ENCODE results near the gene CCDC148. TPM values are rescaled to one million over a fixed set of nuclear protein-coding genes. Genes with fewer than 3 reads are reported as not detected.

The CCDC148 gene
- total RNA-seq, 1 donor from 2014 or later: not detected

DNA sequence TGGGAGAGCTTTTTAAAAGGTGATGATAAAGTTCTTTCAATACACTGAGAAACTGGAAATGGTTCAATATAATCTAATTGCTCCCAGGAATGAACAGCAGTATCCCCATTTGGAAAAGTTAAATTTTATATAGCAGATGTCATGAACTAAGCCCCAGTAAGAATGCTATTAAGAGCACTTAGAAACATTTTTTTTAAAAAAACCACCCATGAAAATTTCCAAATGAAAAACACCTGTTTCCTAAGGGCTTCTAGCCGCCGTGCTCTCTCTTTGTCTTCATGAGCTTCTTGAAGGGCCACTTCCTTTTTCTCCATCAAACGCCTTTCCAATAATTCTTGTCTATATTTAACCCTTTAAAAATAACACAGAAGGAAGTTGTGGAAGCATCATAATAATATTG lies 277.9 kb downstream of the CCDC148 start:
- no peaks in the 10 kb centered on the region for H3K36me3 Mint-ChIP-seq (ENCODE audit: low read depth)
- ATAC-seq (ENCODE audit: low read depth) (no peak), DNase-seq (no peak)
- peaks cover 2% of the 10 kb centered on the region for H3K4me1 Mint-ChIP-seq
- ChIA-PET CTCF (interaction anchor here (1.0 to 4.8 kb wide), 4 partner anchors 123 to 576 kb away, joined by 3 to 58 read pairs (median 14); no protein-coding TSS in a partner anchor), POLR2A (interaction anchor here (0.7 kb wide), 1 partner anchor 574 kb away, joined by 3 read pairs; no protein-coding TSS in a partner anchor)
- TF ChIP-seq, protein P1, sequence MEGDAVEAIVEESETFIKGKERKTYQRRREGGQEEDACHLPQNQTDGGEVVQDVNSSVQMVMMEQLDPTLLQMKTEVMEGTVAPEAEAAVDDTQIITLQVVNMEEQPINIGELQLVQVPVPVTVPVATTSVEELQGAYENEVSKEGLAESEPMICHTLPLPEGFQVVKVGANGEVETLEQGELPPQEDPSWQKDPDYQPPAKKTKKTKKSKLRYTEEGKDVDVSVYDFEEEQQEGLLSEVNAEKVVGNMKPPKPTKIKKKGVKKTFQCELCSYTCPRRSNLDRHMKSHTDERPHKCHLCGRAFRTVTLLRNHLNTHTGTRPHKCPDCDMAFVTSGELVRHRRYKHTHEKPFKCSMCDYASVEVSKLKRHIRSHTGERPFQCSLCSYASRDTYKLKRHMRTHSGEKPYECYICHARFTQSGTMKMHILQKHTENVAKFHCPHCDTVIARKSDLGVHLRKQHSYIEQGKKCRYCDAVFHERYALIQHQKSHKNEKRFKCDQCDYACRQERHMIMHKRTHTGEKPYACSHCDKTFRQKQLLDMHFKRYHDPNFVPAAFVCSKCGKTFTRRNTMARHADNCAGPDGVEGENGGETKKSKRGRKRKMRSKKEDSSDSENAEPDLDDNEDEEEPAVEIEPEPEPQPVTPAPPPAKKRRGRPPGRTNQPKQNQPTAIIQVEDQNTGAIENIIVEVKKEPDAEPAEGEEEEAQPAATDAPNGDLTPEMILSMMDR (IDR thresholded peaks at IDR 0.05): no peak
- no peak overlapping the region for H3K4me3 Mint-ChIP-seq
- H3K27ac Mint-ChIP-seq: no peak overlapping the region
- H3K27me3 Mint-ChIP-seq: peaks cover 16% of the 10 kb centered on the region
- H3K9me3 Mint-ChIP-seq: no peaks in the 10 kb centered on the region
- intact Hi-C loops (cut with micrococcal nuclease): loop anchor here (1.0 to 2.0 kb wide), 2 partner anchors 566 to 576 kb away; no protein-coding TSS in a partner anchor

DNA sequence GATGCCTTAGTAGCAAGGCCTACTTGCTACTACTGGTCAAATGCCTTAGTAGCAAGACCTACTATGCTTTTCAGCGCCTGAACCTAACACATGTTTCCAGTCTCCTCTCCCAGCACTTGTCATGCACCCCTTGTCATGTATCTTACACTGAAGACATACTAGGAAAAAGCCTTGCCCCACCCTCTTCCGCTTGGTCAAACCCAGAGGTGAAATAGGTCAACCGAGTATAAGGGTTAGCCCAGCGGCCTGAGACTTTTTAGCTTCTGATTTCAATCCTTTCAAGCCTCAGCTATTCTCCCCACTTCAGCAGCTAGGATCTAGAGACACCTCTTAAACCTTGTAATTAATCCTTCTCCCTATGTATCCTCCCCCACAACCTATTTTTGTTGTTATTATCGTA lies 281.6 kb downstream of the CCDC148 start:
- H3K9me3 Mint-ChIP-seq: no peaks in the 10 kb centered on the region
- CTCF ChIA-PET: no interaction called here

DNA sequence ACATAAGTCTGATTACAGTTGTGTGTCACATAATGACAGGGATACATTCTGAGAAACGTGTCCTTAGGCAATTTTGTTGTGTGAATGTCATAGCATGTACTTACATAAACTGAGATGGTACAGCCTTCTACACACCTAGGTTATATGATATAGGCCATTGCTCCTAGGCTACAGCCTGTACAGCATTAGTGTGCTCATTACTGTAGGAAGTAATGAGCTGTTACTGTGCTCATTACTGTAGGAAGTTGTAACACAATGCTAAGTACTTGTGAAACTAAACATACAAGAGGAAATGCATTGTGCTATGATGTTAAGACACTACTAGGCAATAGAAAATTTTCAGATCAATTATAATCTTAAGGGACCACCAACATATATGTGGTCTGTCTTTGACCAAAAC lies 282.1 kb downstream of the CCDC148 start:
- no peak overlapping the region for H3K4me3 Mint-ChIP-seq
- H3K36me3 Mint-ChIP-seq (ENCODE audit: low read depth): no peaks in the 10 kb centered on the region
- no peaks in the 10 kb centered on the region for H3K9me3 Mint-ChIP-seq
- ATAC-seq (ENCODE audit: low read depth) (no peak), DNase-seq (no peak)
- H3K27ac Mint-ChIP-seq: no peak overlapping the region
- ChIA-PET POLR2A (interaction anchor here (0.6 kb wide), 1 partner anchor 460 kb away, joined by 5 read pairs; no protein-coding TSS in a partner anchor), CTCF (no interaction called here)
- intact Hi-C loops (cut with micrococcal nuclease): no loop called here
- H3K4me1 Mint-ChIP-seq: no peaks in the 10 kb centered on the region
- TF ChIP-seq, protein P1 (IDR thresholded peaks at IDR 0.05): no peak
- H3K27me3 Mint-ChIP-seq: peaks cover 11% of the 10 kb centered on the region

More for the DNA sequence above, 281.6 kb downstream of the CCDC148 start:
- Mint-ChIP-seq H3K27me3 (peaks cover 11% of the 10 kb centered on the region), H3K27ac (no peak overlapping the region), H3K4me1 (peaks cover 2% of the 10 kb centered on the region), H3K4me3 (no peak overlapping the region), H3K36me3 (ENCODE audit: low read depth) (no peaks in the 10 kb centered on the region)
- DNase-seq (no peak), ATAC-seq (ENCODE audit: low read depth) (no peak)
- POLR2A ChIA-PET: interaction anchor here (0.6 kb wide), 1 partner anchor 460 kb away, joined by 5 read pairs; no protein-coding TSS in a partner anchor
- TF ChIP-seq, protein P1 (IDR thresholded peaks at IDR 0.05): no peak
- intact Hi-C loops (cut with micrococcal nuclease): no loop called here

DNA sequence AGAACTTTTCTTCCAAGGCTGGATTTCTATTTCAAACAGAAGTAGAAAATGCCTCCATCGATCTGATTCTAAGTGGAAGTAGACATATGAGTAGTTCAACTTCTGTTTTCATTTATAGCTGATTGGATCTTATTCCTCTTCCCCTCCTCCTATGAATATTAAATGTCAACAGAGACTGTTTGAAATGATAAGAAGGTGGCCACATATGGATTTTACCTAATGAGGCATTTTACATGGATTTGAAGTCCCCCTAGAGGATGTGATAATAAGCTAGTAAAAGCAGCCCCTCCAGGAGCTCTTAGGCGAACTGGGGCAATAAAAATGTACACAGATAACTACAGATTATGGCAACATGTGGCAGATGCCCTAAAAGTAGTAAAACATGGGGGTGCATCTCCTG lies 283.8 kb downstream of the CCDC148 start:
- ATAC-seq (ENCODE audit: low read depth) (no peak), DNase-seq (no peak)
- intact Hi-C loops (cut with micrococcal nuclease): no loop called here
- Mint-ChIP-seq H3K27ac (no peak overlapping the region), H3K36me3 (ENCODE audit: low read depth) (no peaks in the 10 kb centered on the region), H3K4me3 (no peak overlapping the region), H3K4me1 (no peaks in the 10 kb centered on the region), H3K9me3 (no peaks in the 10 kb centered on the region), H3K27me3 (peaks cover 6% of the 10 kb centered on the region)
- POLR2A ChIA-PET: no interaction called here
- TF ChIP-seq, protein P1 (IDR thresholded peaks at IDR 0.05): no peak
- CTCF ChIA-PET: no interaction called here

GRCh38 chr2:158154596-158154995 lies 302.0 kb downstream of the CCDC148 start:
- intact Hi-C loops (cut with micrococcal nuclease): no loop called here
- Mint-ChIP-seq H3K27ac (no peak overlapping the region), H3K27me3 (peaks cover 4% of the 10 kb centered on the region), H3K36me3 (ENCODE audit: low read depth) (no peaks in the 10 kb centered on the region), H3K4me1 (no peaks in the 10 kb centered on the region), H3K4me3 (no peak overlapping the region), H3K9me3 (peaks cover 2% of the 10 kb centered on the region)
- DNase-seq (no peak), ATAC-seq (ENCODE audit: low read depth) (no peak)
- POLR2A ChIA-PET: no interaction called here
- CTCF ChIA-PET: no interaction called here
- TF ChIP-seq, protein P1 (IDR thresholded peaks at IDR 0.05): no peak
